Peyer's patch (tissue), 4 donors: ENCODE measurements around the gene PRDM15. TPM values are rescaled to one million over a fixed set of nuclear protein-coding genes. Genes with fewer than 3 reads are reported as not detected.

Experiments
- DNase-seq, 3 donors: peaks; one replicate each; pipeline ENCODE4 v3.0.0-alpha.2; 2017 to 2019
- H3K27ac ChIP-seq, 4 donors: fragments of 200-600 bp; sonication (generic); one replicate each; pipeline ENCODE4 v1.5.1; 2016 to 2019
- H3K27me3 ChIP-seq, 2 donors: fragments of 200-600 bp; sonication (generic); one replicate each; pipeline ENCODE4 v1.5.1; 2019
- H3K36me3 ChIP-seq, 3 donors: fragments of 200-600 bp; sonication (generic); one replicate each; pipeline ENCODE4 v1.5.1; 2016 to 2019
- H3K4me1 ChIP-seq, 4 donors: fragments of 200-600 bp; sonication (generic); one replicate each; pipeline ENCODE4 v1.5.1; 2016 to 2019
- H3K4me3 ChIP-seq, 4 donors: fragments of 200-600 bp; sonication (generic); 1 replicate in 3 of 4; 2 replicates in 1 of 4; pipeline ENCODE4 v1.5.1; 2016 to 2019; ENCODE audit warnings: mild to moderate bottlenecking in 1 of 4
- H3K9me3 ChIP-seq, 4 donors: fragments of 200-600 bp; sonication (generic); one replicate each; pipeline ENCODE4 v1.5.1; 2016 to 2019; ENCODE audit warnings: mild to moderate bottlenecking in 1 of 4
- POLR2A ChIP-seq, 2 donors: fragments of 450-650 bp; IDR thresholded peaks; one replicate each; pipeline ENCODE4 v1.5.1; 2017; ENCODE audit warnings: antibody characterized with exemption in 2 of 2, mild to moderate bottlenecking in 2 of 2, moderate library complexity in 2 of 2
- total RNA-seq, 4 donors: library from RNA; depleted of rRNA; stranded (reverse); fragments of >200 nt; gene quantifications; one replicate each; pipeline ENCODE4 v1.1.0, GENCODE V29; 2016
- TF ChIP-seq, protein P1 (sequence below), 6 experiments: fragments of 450-650 bp in 4 of 6; fragments of 200-600 bp in 2 of 6; sonication (generic) in 1 of 6; IDR thresholded peaks; one replicate each; pipeline ENCODE4 v1.5.1; 2017 to 2019; ENCODE audit warnings: antibody characterized with exemption in 6 of 6, mild to moderate bottlenecking in 3 of 6, moderate library complexity in 1 of 6

PRDM15 gene
- total RNA-seq, 4 donors from 2014 or later, result 9.3 to 47.9 (median 16.9) TPM

- H3K36me3 ChIP-seq, result peaks cover 0 to 20% (median 0%) of the 10 kb centered on the region in 3 donors
- no peak for DNase-seq
- TF ChIP-seq POLR2A (IDR thresholded peaks at IDR 0.05), result no peak
- TF ChIP-seq, protein P1, sequence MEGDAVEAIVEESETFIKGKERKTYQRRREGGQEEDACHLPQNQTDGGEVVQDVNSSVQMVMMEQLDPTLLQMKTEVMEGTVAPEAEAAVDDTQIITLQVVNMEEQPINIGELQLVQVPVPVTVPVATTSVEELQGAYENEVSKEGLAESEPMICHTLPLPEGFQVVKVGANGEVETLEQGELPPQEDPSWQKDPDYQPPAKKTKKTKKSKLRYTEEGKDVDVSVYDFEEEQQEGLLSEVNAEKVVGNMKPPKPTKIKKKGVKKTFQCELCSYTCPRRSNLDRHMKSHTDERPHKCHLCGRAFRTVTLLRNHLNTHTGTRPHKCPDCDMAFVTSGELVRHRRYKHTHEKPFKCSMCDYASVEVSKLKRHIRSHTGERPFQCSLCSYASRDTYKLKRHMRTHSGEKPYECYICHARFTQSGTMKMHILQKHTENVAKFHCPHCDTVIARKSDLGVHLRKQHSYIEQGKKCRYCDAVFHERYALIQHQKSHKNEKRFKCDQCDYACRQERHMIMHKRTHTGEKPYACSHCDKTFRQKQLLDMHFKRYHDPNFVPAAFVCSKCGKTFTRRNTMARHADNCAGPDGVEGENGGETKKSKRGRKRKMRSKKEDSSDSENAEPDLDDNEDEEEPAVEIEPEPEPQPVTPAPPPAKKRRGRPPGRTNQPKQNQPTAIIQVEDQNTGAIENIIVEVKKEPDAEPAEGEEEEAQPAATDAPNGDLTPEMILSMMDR (IDR thresholded peaks at IDR 0.05), result no peak
- peaks cover 0 to 5% (median 0%) of the 10 kb centered on the region in 4 donors for H3K4me1 ChIP-seq
- H3K27ac ChIP-seq, result peak overlapping the region in 2 of 4 donors; percentile 31 to 49
- no peaks in the 10 kb centered on the region for H3K9me3 ChIP-seq
- no peaks in the 10 kb centered on the region for H3K27me3 ChIP-seq
- no peak overlapping the region for H3K4me3 ChIP-seq
These were observed 75.8 kb downstream of the PRDM15 start for GRCh38 chr21:41803316-41803715.

- Histone ChIP-seq H3K27me3 (no peaks in the 10 kb centered on the region), H3K4me3 (no peak overlapping the region), H3K27ac (peak overlapping the region in 2 of 4 donors; percentile 1 to 25), H3K4me1 (peaks cover 0 to 5% (median 0%) of the 10 kb centered on the region in 4 donors), H3K9me3 (no peaks in the 10 kb centered on the region), H3K36me3 (peaks cover 0 to 23% (median 0%) of the 10 kb centered on the region in 3 donors)
- no peak for TF ChIP-seq POLR2A (IDR thresholded peaks at IDR 0.05)
- TF ChIP-seq, protein P1 (IDR thresholded peaks at IDR 0.05), result no peak
- peak in 1 of 3 donors; percentile 60 for DNase-seq
These were observed 76.5 kb downstream of the PRDM15 start for GRCh38 chr21:41802684-41803083.

- H3K27ac ChIP-seq, result peak overlapping the region in 2 of 4 donors; percentile 1 to 25
These were observed 77.0 kb downstream of the PRDM15 start for GRCh38 chr21:41802198-41802584.

DNA sequence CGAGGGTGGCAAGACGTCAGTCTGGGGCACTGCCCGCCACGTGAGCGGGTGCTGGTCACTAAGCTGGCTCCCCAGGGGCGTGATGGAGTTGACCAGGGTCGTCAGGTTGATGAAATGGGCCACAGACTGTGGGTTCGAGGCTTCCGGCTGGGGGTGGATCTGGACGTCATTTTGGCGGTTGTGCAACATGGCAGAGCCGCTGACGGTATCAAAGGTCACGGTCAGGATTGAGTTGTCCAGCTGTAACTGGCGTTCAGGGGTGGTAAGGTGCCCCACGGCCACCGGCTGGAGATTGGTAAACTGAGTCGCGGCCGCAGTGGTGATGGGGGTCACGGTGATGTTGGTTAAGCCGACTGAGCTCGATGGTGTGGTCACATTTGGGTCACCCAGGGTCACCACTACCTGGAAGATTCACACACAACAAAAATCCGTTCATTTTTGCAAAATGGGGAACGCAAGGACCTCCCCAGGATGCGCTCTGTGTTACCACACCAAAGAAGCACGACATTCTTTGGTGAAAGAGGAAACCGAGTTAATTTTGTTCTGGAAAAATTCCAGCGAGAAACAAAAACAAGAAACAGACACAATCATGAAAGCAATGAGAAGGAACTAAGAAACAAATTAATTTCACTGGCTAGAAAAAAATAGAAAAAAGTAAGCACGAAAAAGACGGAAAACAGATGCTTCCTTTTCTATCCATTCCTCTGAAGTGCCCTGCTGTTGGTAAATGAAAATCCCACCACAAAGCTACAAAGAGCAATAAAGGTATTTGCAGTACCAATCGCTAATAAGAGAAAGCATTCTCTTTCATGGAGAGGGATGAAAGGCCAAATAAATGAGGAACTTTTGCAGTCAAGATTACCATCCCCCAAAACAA lies 77.6 kb downstream of the PRDM15 start:
- no peak for DNase-seq
- peaks cover 0 to 5% (median 0%) of the 10 kb centered on the region in 4 donors for H3K4me1 ChIP-seq
- no peak for TF ChIP-seq POLR2A (IDR thresholded peaks at IDR 0.05)
- TF ChIP-seq, protein P1 (IDR thresholded peaks at IDR 0.05), result no peak

More at GRCh38 chr21:41802198-41802584, 77.0 kb downstream of the PRDM15 start:
- peaks cover 0 to 23% (median 0%) of the 10 kb centered on the region in 3 donors for H3K36me3 ChIP-seq
- peaks cover 0 to 5% (median 0%) of the 10 kb centered on the region in 4 donors for H3K4me1 ChIP-seq
- H3K9me3 ChIP-seq, result no peaks in the 10 kb centered on the region
- no peak for DNase-seq
- no peak overlapping the region for H3K4me3 ChIP-seq
- TF ChIP-seq POLR2A (IDR thresholded peaks at IDR 0.05), result no peak
- TF ChIP-seq, protein P1 (IDR thresholded peaks at IDR 0.05), result no peak
- no peaks in the 10 kb centered on the region for H3K27me3 ChIP-seq

DNA sequence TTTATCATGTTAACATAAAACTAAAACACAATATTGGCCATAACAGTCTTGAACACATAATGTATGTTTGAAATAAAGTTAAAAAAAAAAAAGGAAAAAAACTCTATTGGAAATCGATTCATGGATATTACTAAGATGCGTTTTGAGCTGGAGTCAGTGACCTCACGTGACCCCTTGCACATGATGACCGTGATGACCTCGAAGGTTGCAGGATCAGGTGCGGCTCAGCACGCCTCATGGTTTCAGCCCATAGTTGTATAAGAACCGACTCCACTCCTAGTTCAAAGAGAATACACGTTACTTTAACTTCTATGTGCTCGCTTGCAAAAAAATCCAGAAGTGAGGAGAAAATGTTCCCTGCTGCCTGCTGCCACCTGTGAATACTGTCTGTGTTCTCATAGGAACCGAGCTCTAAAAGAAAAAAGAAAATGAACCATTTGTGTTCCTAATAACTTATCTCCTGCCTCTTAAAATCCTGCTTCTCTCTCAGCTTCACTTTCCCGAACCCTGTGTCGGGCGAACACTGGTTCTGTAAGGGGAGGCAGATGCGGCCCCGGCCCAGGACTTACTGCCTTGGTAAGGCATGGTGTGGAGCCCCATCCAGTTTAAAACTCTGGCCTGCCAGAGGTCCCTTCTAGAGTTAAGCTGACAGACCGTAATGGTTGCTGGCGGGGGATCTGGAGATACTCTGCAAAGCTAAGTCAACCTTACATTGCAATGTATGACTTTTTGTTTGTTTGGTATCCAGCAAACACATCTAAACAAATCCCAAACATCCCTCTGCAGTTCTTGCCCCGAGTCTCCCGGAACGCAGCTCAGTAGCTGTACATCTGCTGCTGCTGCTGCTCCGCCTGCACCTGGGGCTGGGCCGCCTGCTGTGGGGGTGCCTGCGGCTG lies 78.5 kb downstream of the PRDM15 start:
- DNase-seq, result no peak
- no peak overlapping the region for H3K27ac ChIP-seq
- TF ChIP-seq, protein P1 (IDR thresholded peaks at IDR 0.05), result no peak
- no peak for TF ChIP-seq POLR2A (IDR thresholded peaks at IDR 0.05)
- H3K27me3 ChIP-seq, result no peaks in the 10 kb centered on the region
- peaks cover 0 to 23% (median 0%) of the 10 kb centered on the region in 3 donors for H3K36me3 ChIP-seq
- H3K9me3 ChIP-seq, result no peaks in the 10 kb centered on the region
- H3K4me1 ChIP-seq, result peaks cover 0 to 5% (median 0%) of the 10 kb centered on the region in 4 donors
- H3K4me3 ChIP-seq, result no peak overlapping the region

More for the DNA sequence above, 77.6 kb downstream of the PRDM15 start:
- Histone ChIP-seq H3K27me3 (no peaks in the 10 kb centered on the region), H3K36me3 (peaks cover 0 to 23% (median 0%) of the 10 kb centered on the region in 3 donors), H3K27ac (peak overlapping the region in 1 of 4 donors; percentile 25), H3K4me3 (no peak overlapping the region), H3K9me3 (no peaks in the 10 kb centered on the region)
